ENCODE measurements around the gene MYCBP.

MYCBP gene

GRCh38 chr1:38812981-38813380, 60.2 kb downstream of the MYCBP start:
- Histone ChIP-seq H3K27me3 (ENCODE audit: insufficient read depth, low read length) (peaks cover 95% of the 10 kb centered on the region), H3K27ac (ENCODE audit: low read depth, low read length) (no peak overlapping the region), H2AFZ (ENCODE audit: low read length, unreplicated experiment) (no peak overlapping the region)

More at GRCh38 chr1:38812981-38813380, 60.2 kb downstream of the MYCBP start:
- Histone ChIP-seq H3K79me2 (ENCODE audit: control insufficient read depth, insufficient read depth, low read length, unreplicated experiment) (no peaks in the 10 kb centered on the region), H3K36me3 (ENCODE audit: insufficient read depth, low read length) (no peaks in the 10 kb centered on the region), H3K4me3 (ENCODE audit: low read depth, low read length) (no peak overlapping the region), H3K4me1 (ENCODE audit: control insufficient read depth, insufficient read depth, low read length, unreplicated experiment) (no peaks in the 10 kb centered on the region)

Measured in ACC112 (cell line).